Common myeloid progenitor, CD34-positive (primary cell): ENCODE measurements around the gene BTBD9.

Experiments used
- CTCF ChIA-PET: fragments of 350-600 bp; sonication (Branson Sonifier 250); formaldehyde crosslinking; loops from one replicate; lab custom pipeline; 2021; ENCODE audit warnings: antibody characterized with exemption; lab: Charles Lee
- POLR2A ChIA-PET: fragments of 350-600 bp; sonication (Branson Sonifier 250); formaldehyde crosslinking; loops from one replicate; lab custom pipeline; 2021; ENCODE audit warnings: antibody characterized with exemption; lab: Charles Lee
- DNase-seq, 3 donors: peaks; one replicate each; pipeline versions ENCODE4 v3.0.0 to v3.0.0-alpha.2; 2013
- H3K27ac ChIP-seq, 2 experiments: 1 replicate in 1 of 2; 2 replicates in 1 of 2; pipeline ENCODE4 v1.7.0; 2013; ENCODE audit warnings: inconsistent platforms in 2 of 2, low read length in 2 of 2, mild to moderate bottlenecking in 2 of 2, low read depth in 1 of 2, moderate library complexity in 1 of 2; ENCODE audit not compliant: severe bottlenecking in 2 of 2, insufficient read depth in 1 of 2, poor library complexity in 1 of 2
- H3K27me3 ChIP-seq, 5 experiments: replicated peaks in 2 of 5; 1 replicate in 3 of 5; 2 replicates in 2 of 5; pipeline versions ENCODE4 v1.6.1 to v1.7.0; 2013; ENCODE audit warnings: low read length in 4 of 5, mild to moderate bottlenecking in 2 of 5, moderate library complexity in 2 of 5, inconsistent platforms in 1 of 5; ENCODE audit not compliant: insufficient read depth in 5 of 5, control insufficient read depth in 4 of 5
- H3K36me3 ChIP-seq, 4 experiments: 1 replicate in 2 of 4; 2 replicates in 2 of 4; pipeline versions ENCODE4 v1.6.1 to v1.7.0; 2013; ENCODE audit warnings: low read length in 3 of 4, control low read depth in 1 of 4, mild to moderate bottlenecking in 1 of 4; ENCODE audit not compliant: control insufficient read depth in 4 of 4, insufficient read depth in 4 of 4
- H3K4me1 ChIP-seq, 4 experiments: 1 replicate in 3 of 4; 2 replicates in 1 of 4; pipeline versions ENCODE4 v1.6.1 to v1.7.1; 2013; ENCODE audit warnings: low read length in 3 of 4, mild to moderate bottlenecking in 3 of 4, control low read depth in 1 of 4, inconsistent platforms in 1 of 4, moderate library complexity in 1 of 4; ENCODE audit not compliant: control insufficient read depth in 4 of 4, insufficient read depth in 4 of 4; ENCODE audit errors: control extremely low read depth in 1 of 4
- H3K4me3 ChIP-seq, 7 experiments: 1 replicate in 4 of 7; 2 replicates in 3 of 7; pipeline versions ENCODE4 v1.5.1 to v1.7.0; 2013; ENCODE audit warnings: mild to moderate bottlenecking in 7 of 7, low read length in 6 of 7, moderate library complexity in 6 of 7, inconsistent platforms in 2 of 7, low read depth in 2 of 7, control low read depth in 1 of 7; ENCODE audit not compliant: insufficient read depth in 4 of 7, control insufficient read depth in 1 of 7; ENCODE audit errors: extremely low read depth in 1 of 7
- H3K9me3 ChIP-seq, 5 experiments: 1 replicate in 4 of 5; 2 replicates in 1 of 5; pipeline versions ENCODE4 v1.6.1 to v1.7.1; 2013; ENCODE audit warnings: low read length in 4 of 5, mild to moderate bottlenecking in 2 of 5, inconsistent platforms in 1 of 5, low read depth in 1 of 5, moderate library complexity in 1 of 5; ENCODE audit not compliant: control insufficient read depth in 4 of 5, insufficient read depth in 2 of 5; ENCODE audit errors: control extremely low read depth in 1 of 5
- WGBS: methylation state at CpG from one replicate; pipeline ENCODE4 v1.1.5; 2013; ENCODE audit not compliant: insufficient coverage; 5-methylcytosine and 5-hydroxymethylcytosine counted together

BTBD9 gene

DNA sequence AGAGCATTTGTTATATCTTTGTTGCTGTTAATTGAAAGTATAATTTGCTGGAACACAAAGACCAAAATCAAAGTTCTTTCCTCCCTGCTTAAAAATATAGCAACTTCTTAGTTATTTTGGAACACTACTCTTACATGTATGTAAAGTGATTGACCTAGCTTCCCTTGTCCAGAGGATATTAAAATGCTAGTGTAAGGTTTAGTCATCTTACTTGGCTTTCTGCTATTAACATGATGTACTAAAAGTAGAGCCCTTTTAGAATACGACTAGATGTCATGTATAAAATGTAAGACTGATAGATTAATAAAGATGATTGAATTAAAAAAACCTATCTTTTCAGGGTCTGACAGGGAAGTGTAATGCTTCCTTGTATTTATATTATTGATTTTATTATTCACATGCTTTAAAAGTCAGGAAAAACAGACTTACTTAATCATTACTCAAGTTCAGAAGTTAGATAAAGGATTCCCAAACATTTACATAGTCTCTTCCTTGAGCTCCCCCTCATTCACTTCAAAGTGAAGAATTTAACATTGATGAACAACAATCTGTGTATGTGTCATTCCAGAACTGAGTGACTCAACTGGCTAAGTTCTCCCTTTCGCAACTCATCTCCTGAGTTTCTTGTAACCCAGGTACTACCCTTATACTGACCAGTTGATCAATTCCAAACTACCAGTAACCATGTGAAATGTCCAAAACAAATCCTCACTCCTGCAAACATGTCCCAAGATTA lies 50.9 kb downstream of the BTBD9 start:
- Histone ChIP-seq H3K4me1 (no peaks in the 10 kb centered on the region), H3K27me3 (no peaks in the 10 kb centered on the region), H3K4me3 (no peak overlapping the region), H3K9me3 (no peaks in the 10 kb centered on the region), H3K27ac (no peak overlapping the region), H3K36me3 (peaks cover 3 to 8% (median 6%) of the 10 kb centered on the region in 4 experiments)
- WGBS, result 92% methylated on average over 1 of the region's 2 CpGs
- CTCF ChIA-PET, result no interaction called here
- no peak for DNase-seq
- POLR2A ChIA-PET, result no interaction called here

DNA sequence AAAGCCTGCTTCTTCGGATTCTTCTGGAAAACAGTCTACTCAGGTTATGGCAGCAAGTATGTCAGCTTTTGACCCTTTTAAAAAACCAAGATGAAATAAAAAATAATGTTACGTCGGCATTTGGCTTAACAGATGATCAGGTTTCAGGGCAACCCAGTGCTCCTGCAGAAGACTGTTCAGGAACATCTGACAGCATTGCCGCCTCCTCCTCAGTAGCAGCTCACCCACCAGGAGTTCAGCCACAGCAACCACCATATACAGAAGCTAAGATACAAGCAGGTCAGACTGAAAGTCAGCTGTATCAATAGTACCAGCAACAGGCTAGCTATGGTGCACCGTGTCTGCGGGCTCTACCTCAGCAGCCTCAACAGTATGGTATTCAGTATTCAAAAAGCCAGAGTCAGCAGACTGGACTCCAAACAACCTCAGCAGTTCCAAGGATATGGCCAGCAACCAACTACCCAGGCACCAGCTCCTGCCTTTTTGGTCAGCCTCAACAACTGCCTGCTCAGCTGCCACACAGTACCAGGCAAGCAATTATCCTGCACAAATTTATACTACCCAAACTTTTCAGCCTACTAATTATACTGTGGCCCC lies 51.9 kb downstream of the BTBD9 start:
- ChIA-PET POLR2A (interaction anchor here (0.6 kb wide), 1 partner anchor 1437 kb away, joined by 3 read pairs; no protein-coding TSS in a partner anchor), CTCF (no interaction called here)
- no peak for DNase-seq
- Histone ChIP-seq H3K4me3 (peak overlapping the region in 1 of 7 experiments; percentile 8), H3K27ac (no peak overlapping the region), H3K4me1 (no peaks in the 10 kb centered on the region), H3K27me3 (no peaks in the 10 kb centered on the region), H3K36me3 (peaks cover 2 to 6% (median 6%) of the 10 kb centered on the region in 4 experiments), H3K9me3 (no peaks in the 10 kb centered on the region)
- WGBS, result 100% methylated on average over 5 of the region's 6 CpGs

GRCh38 chr6:38586992-38587391 lies 52.7 kb downstream of the BTBD9 start:
- Histone ChIP-seq H3K27me3 (no peaks in the 10 kb centered on the region), H3K9me3 (no peaks in the 10 kb centered on the region), H3K27ac (no peak overlapping the region), H3K4me3 (no peak overlapping the region), H3K4me1 (no peaks in the 10 kb centered on the region), H3K36me3 (peaks cover 0 to 6% (median 2%) of the 10 kb centered on the region in 4 experiments)
- DNase-seq, result no peak
- WGBS, result 100% methylated on average over 1 of the region's 6 CpGs
- POLR2A ChIA-PET, result interaction anchor here (0.6 kb wide), 1 partner anchor 1436 kb away, joined by 3 read pairs; no protein-coding TSS in a partner anchor
- CTCF ChIA-PET, result no interaction called here

- Histone ChIP-seq H3K9me3 (no peaks in the 10 kb centered on the region), H3K36me3 (peaks cover 0 to 3% (median 1%) of the 10 kb centered on the region in 4 experiments), H3K4me1 (no peaks in the 10 kb centered on the region), H3K27ac (no peak overlapping the region), H3K27me3 (no peaks in the 10 kb centered on the region), H3K4me3 (no peak overlapping the region)
- DNase-seq, result no peak
- ChIA-PET CTCF (interaction anchor here (1.4 kb wide), 1 partner anchor 15 kb away, joined by 3 read pairs; no protein-coding TSS in a partner anchor), POLR2A (no interaction called here)
- WGBS, result 100% methylated on average over 1 of the region's 2 CpGs
These were observed 55.0 kb downstream of the BTBD9 start for GRCh38 chr6:38584731-38585130.

DNA sequence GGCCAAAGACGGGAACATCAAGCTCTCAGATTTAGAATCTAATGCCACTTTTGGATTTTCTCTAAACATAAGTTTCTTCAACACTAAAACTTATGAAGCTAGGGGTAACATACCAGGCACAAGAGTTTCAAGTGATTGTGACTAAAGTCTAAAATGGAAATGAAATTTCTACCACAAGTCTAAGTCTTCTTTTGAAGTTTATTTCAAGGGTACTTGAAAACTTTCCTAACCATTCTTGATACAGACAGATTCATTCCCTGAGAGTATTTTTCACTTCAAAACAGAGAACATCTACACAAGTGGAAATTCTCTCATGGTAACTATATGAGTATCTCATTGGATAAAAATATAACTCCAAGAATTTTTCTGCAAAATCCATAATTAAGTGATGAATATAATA lies 56.2 kb downstream of the BTBD9 start:
- Histone ChIP-seq H3K9me3 (no peaks in the 10 kb centered on the region), H3K36me3 (peaks cover 0 to 3% (median 1%) of the 10 kb centered on the region in 4 experiments), H3K4me3 (no peak overlapping the region), H3K27ac (no peak overlapping the region), H3K4me1 (peaks cover 0 to 5% (median 1%) of the 10 kb centered on the region in 4 experiments), H3K27me3 (no peaks in the 10 kb centered on the region)
- no peak for DNase-seq
- WGBS, result no CpG with 5 or more reads among the region's 1 CpG
- ChIA-PET CTCF (interaction anchor here (1.2 kb wide), 1 partner anchor 8 kb away, joined by 4 read pairs; no protein-coding TSS in a partner anchor), POLR2A (no interaction called here)

DNA sequence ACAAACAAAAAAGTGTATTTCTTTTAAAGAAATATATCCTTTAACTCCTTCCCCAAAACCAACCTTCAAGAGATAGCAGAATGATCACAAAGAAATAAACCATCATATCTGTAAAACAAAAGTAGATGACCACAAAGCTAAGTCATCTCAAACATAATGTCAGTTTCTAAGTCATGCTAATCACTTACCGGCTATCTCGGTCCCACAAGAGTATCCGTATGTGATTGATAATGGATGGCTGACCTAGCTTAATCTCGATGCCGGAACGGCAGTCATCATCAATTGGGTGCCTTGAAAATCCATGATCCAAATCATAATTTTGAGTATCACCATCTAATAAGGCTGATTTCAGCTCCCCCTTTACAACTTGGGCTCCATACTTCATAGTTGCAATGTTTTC lies 59.7 kb downstream of the BTBD9 start:
- no peak for DNase-seq
- H3K27ac ChIP-seq, result no peak overlapping the region
- no peak overlapping the region for H3K4me3 ChIP-seq
- WGBS, result 100% methylated on average over 4 of the region's 6 CpGs
- CTCF ChIA-PET, result interaction anchor here (0.9 to 1.5 kb wide), 2 partner anchors 8 to 9 kb away, joined by 5 read pairs; no protein-coding TSS in a partner anchor
- no peaks in the 10 kb centered on the region for H3K27me3 ChIP-seq
- peaks cover 0 to 5% (median 1%) of the 10 kb centered on the region in 4 experiments for H3K4me1 ChIP-seq
- H3K36me3 ChIP-seq, result peaks cover 0 to 4% (median 2%) of the 10 kb centered on the region in 4 experiments
- POLR2A ChIA-PET, result no interaction called here
- no peaks in the 10 kb centered on the region for H3K9me3 ChIP-seq
